ENCODE results near the gene PCDHGA6.
"Not testable (repeated sequence)": the region's sequence is repeated elsewhere in the genome, so short reads cannot be mapped to it uniquely, and the experiment has no call there.

PCDHGA6 gene

GRCh38 chr5:141407790-141408505, 34.3 kb downstream of the PCDHGA6 start, which contains the start of gene PCDHGB6:
Gene PCDHGB6, plus strand, starts transcription at chr5:141408021. Its CDS starts 182 bp downstream, at chr5:141408203.
- CTCF ChIA-PET = interaction anchor here (0.6 to 0.9 kb wide), 4 partner anchors 9 to 1006 kb away, joined by 3 to 4 read pairs (median 3); partner anchors contain the start of genes PCDHGA8 and PCDHGB7
- peak; percentile 58 for TF ChIP-seq CTCF (conservative IDR thresholded peaks at IDR 0.05; ENCODE audit: low read depth)
- DNase-seq (ENCODE audit: low spot score); H3K27ac ChIP-seq; POLR2A ChIA-PET (ENCODE audit: low non-redundant PET): not testable (repeated sequence)

GRCh38 chr5:141409598-141410306, 36.1 kb downstream of the PCDHGA6 start:
- DNase-seq (ENCODE audit: low spot score) = no peak
- H3K27ac ChIP-seq = no peak overlapping the region
- no peak for TF ChIP-seq CTCF (conservative IDR thresholded peaks at IDR 0.05; ENCODE audit: low read depth)
- CTCF ChIA-PET = interaction anchor here (0.6 kb wide), 1 partner anchor 35 kb away, joined by 6 read pairs; no protein-coding TSS in a partner anchor
- POLR2A ChIA-PET (ENCODE audit: low non-redundant PET) = no interaction called here

GRCh38 chr5:141411575-141411974, 37.9 kb downstream of the PCDHGA6 start:
- DNase-seq (ENCODE audit: low spot score) = no peak
- TF ChIP-seq CTCF (conservative IDR thresholded peaks at IDR 0.05; ENCODE audit: low read depth) = no peak
- no peak overlapping the region for H3K27ac ChIP-seq
- CTCF ChIA-PET = interaction anchor here (3.3 kb wide), 1 partner anchor 152 kb away, joined by 11 read pairs; no protein-coding TSS in a partner anchor
- POLR2A ChIA-PET (ENCODE audit: low non-redundant PET) = no interaction called here

- no peak within 1 kb of the TSS for H3K27ac ChIP-seq
- ChIA-PET POLR2A (ENCODE audit: low non-redundant PET) (no interaction called here), CTCF (interaction anchor here (0.9 to 3.3 kb wide), 4 partner anchors 30 to 151 kb away, joined by 3 to 11 read pairs (median 4); partner anchors contain the start of genes PCDHGA7 and PCDHGB2)
- no peak for TF ChIP-seq CTCF (conservative IDR thresholded peaks at IDR 0.05; ENCODE audit: low read depth)
- DNase-seq (ENCODE audit: low spot score) = peak; percentile 29
These were observed 39.3 kb downstream of the PCDHGA6 start, which contains the start of gene PCDHGA10 for GRCh38 chr5:141412854-141413539. Gene PCDHGA10, plus strand, starts transcription at chr5:141412987. Its CDS starts 189 bp downstream, at chr5:141413176.

GRCh38 chr5:141413540-141414069, 39.9 kb downstream of the PCDHGA6 start:
- TF ChIP-seq CTCF (conservative IDR thresholded peaks at IDR 0.05; ENCODE audit: low read depth) = no peak
- ChIA-PET CTCF (interaction anchor here (3.3 kb wide), 1 partner anchor 150 kb away, joined by 11 read pairs; no protein-coding TSS in a partner anchor), POLR2A (ENCODE audit: low non-redundant PET) (no interaction called here)
- H3K27ac ChIP-seq = no peak overlapping the region
- no peak for DNase-seq (ENCODE audit: low spot score)

GRCh38 chr5:141414548-141415274, 41.0 kb downstream of the PCDHGA6 start:
- H3K27ac ChIP-seq; DNase-seq (ENCODE audit: low spot score); POLR2A ChIA-PET (ENCODE audit: low non-redundant PET): not testable (repeated sequence)
- CTCF ChIA-PET = interaction anchor here (0.5 to 3.3 kb wide), 2 partner anchors 23 to 149 kb away, joined by 4 to 11 read pairs; no protein-coding TSS in a partner anchor

- H3K27ac ChIP-seq; DNase-seq (ENCODE audit: low spot score); POLR2A ChIA-PET (ENCODE audit: low non-redundant PET): not testable (repeated sequence)
- CTCF ChIA-PET = interaction anchor here (0.6 kb wide), 1 partner anchor 152 kb away, joined by 3 read pairs; no protein-coding TSS in a partner anchor
These were observed 41.6 kb downstream of the PCDHGA6 start for GRCh38 chr5:141415275-141415618.

Measured in RWPE1 (cell line).